Gastroesophageal sphincter (tissue), 3 donors: ENCODE data around the gene CABP7.

Experiments used
- CTCF ChIP-seq, 4 experiments: fragments of 200-600 bp in 2 of 4; fragments of 450-650 bp in 2 of 4; sonication (generic) in 1 of 4; IDR thresholded peaks; one replicate each; pipeline ENCODE4 v1.5.1; 2017 to 2019; ENCODE audit warnings: antibody characterized with exemption in 4 of 4, mild to moderate bottlenecking in 2 of 4, moderate library complexity in 2 of 4
- EP300 ChIP-seq: sonication (generic); formaldehyde crosslinking; IDR thresholded peaks from one replicate; pipeline ENCODE4 v1.6.1; 2017; ENCODE audit warnings: antibody characterized with exemption, mild to moderate bottlenecking
- POLR2A ChIP-seq, 2 donors: fragments of 450-650 bp; IDR thresholded peaks; one replicate each; pipeline ENCODE4 v1.6.1; 2017; ENCODE audit warnings: antibody characterized with exemption in 2 of 2, mild to moderate bottlenecking in 2 of 2, moderate library complexity in 1 of 2

GRCh38 chr22:29703569-29704195, 16.1 kb upstream of the CABP7 start:
- no peak for TF ChIP-seq CTCF (IDR thresholded peaks at IDR 0.05)
- TF ChIP-seq POLR2A (IDR thresholded peaks at IDR 0.05), result no peak
- TF ChIP-seq EP300, result no peak
